HepG2 (cell line): ENCODE data around the gene AMER3. TPM values are rescaled to one million over a fixed set of nuclear protein-coding genes. Genes with fewer than 3 reads are reported as not detected.

Source experiments
- GMEB1 ChIP-seq: sonication (generic); formaldehyde crosslinking; IDR thresholded peaks from 2 replicates; pipeline ENCODE4 v1.5.1; 2020; ENCODE audit warnings: missing genetic modification reagents, mild to moderate bottlenecking, borderline replicate concordance
- MAFK ChIP-seq, 2 experiments: IDR thresholded peaks in 1 of 2; conservative IDR thresholded peaks in 1 of 2; 2 replicates each; pipeline ENCODE4 v1.6.1; 2011; ENCODE audit warnings: improper control_type of control experiment in 2 of 2, low read length in 2 of 2
- PATZ1 ChIP-seq: sonication (generic); formaldehyde crosslinking; IDR thresholded peaks from 2 replicates; pipeline ENCODE4 v1.4.0; 2020; ENCODE audit warnings: missing genetic modification reagents
- RAD21 ChIP-seq: fragments of 450-650 bp; formaldehyde crosslinking; IDR thresholded peaks from 2 replicates; pipeline ENCODE4 v1.5.0; 2020; ENCODE audit warnings: mild to moderate bottlenecking
- RFX5 ChIP-seq: IDR thresholded peaks from 2 replicates; pipeline ENCODE4 v1.6.1; 2011; ENCODE audit warnings: low read depth, low read length, improper control_type of control experiment
- SOX6 ChIP-seq, 2 experiments: fragments of 450-650 bp in 1 of 2; sonication (generic) in 1 of 2; formaldehyde crosslinking in 1 of 2; IDR thresholded peaks; 2 replicates each; pipeline versions ENCODE4 v1.4.0 to v1.6.1; 2017 to 2020; ENCODE audit warnings: antibody characterized with exemption in 1 of 2, mild to moderate bottlenecking in 1 of 2, missing genetic modification reagents in 1 of 2
- ZNF7 ChIP-seq: IDR thresholded peaks from 2 replicates; pipeline ENCODE4 v1.6.1; 2016; ENCODE audit warnings: missing biosample characterization, missing genetic modification reagents
- ZUFSP ChIP-seq: sonication (generic); formaldehyde crosslinking; IDR thresholded peaks from 2 replicates; pipeline ENCODE4 v1.9.0; 2021; ENCODE audit warnings: missing genetic modification reagents, mild to moderate bottlenecking, borderline replicate concordance
- polyA plus RNA-seq, 8 experiments: library from polyadenylated mRNA; depleted of rRNA in 3 of 8; stranded (reverse) in 7 of 8; unstranded in 1 of 8; fragments of >200 nt; fragmentation: Illumina TruSeq in 4 of 8; extraction: Trizol in 4 of 8; gene quantifications; 2 replicates each; pipeline versions ENCODE4 v1.2.1 to v1.2.3, GENCODE V29; 2011 to 2016; ENCODE audit warnings: low read depth in 4 of 8, missing spikeins in 1 of 8, mixed read lengths in 1 of 8; ENCODE audit not compliant: insufficient read depth in 1 of 8
- total RNA-seq, 5 experiments: library from RNA; depleted of rRNA; stranded (reverse); fragments of >200 nt; fragmentation: Illumina TruSeq; extraction: Trizol; gene quantifications; 2 replicates each; pipeline ENCODE4 v1.2.3, GENCODE V29; 2016; ENCODE audit warnings: low read depth in 1 of 5
- TF ChIP-seq, protein P1 (sequence below): sonication (generic); formaldehyde crosslinking; IDR thresholded peaks from 2 replicates; pipeline ENCODE4 v1.8.1; 2023; ENCODE audit warnings: missing genetic modification reagents, mild to moderate bottlenecking, borderline replicate concordance
- TF ChIP-seq, protein P2 (sequence below): sonication (generic); formaldehyde crosslinking; IDR thresholded peaks from 2 replicates; pipeline ENCODE4 v1.4.0; 2020; ENCODE audit warnings: mild to moderate bottlenecking, missing genetic modification reagents

The AMER3 gene
- total and polyA plus RNA-seq, 2 of the 13 experiments (the other 11 are each of a cell fraction or from before 2014, with no cell fraction given): not detected

DNA sequence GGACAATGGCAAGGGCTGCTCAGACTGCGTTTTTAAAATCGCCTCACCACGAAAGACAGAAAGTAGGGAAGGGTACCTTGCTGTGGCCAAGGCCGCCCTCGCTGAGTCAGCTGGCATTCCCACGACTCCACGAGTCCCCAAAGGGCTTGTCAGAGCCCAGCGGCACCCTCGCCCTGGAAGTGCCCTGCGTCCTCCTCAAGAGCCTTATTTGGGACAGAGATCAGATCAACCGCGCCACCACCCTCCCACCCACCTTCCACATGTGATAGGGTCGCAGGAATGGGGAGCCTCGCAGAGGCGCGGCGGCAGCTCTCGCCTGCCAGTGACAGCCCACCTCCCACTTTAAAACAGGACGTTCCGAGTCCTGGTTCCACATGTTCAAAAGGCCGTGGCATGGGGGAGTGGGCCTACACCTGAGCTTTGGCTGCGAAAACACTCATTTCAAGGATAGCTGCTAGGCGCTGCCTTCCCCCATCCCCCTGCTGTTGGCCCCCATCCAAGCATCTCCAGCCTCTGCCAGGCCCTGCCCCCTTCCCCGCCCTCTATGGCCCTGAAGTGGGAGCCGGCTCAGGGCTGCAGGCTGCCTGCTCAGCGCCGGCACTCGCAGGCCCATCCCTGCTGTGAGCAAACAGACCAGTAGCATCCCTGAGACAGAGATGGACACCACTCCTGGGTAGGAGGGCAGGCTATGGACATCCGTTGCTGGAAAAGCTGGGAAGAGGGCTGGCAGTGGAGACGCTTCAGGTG is 43.3 kb downstream of the AMER3 start (continued):
- TF ChIP-seq PATZ1: no peak
- TF ChIP-seq, protein P1, sequence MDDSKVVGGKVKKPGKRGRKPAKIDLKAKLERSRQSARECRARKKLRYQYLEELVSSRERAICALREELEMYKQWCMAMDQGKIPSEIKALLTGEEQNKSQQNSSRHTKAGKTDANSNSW: 0 out of 2 replicates have a peak, but pooled peaks have one; percentile 1
- no peak for TF ChIP-seq RAD21
- TF ChIP-seq SOX6 (IDR thresholded peaks at IDR 0.05): no peak
- no peak for TF ChIP-seq SOX6 (CRISPR knock-in tag; IDR thresholded peaks at IDR 0.05)
- TF ChIP-seq MAFK (conservative IDR thresholded peaks at IDR 0.05 in 1 of 2, IDR thresholded peaks at IDR 0.05 in 1 of 2; ENCODE audit: low read length in 2 of 2): no peak
- TF ChIP-seq GMEB1 (CRISPR knock-in tag): no peak
- no peak for TF ChIP-seq ZNF7 (CRISPR knock-in tag)
- TF ChIP-seq ZUFSP: no peak
- TF ChIP-seq RFX5: no peak
- TF ChIP-seq, protein P2, sequence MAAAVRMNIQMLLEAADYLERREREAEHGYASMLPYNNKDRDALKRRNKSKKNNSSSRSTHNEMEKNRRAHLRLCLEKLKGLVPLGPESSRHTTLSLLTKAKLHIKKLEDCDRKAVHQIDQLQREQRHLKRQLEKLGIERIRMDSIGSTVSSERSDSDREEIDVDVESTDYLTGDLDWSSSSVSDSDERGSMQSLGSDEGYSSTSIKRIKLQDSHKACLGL (CRISPR knock-in tag): no peak
- TF ChIP-seq, all 625 proteins: peak for 3
